ENCODE data around the gene TBC1D2.

The TBC1D2 gene

GRCh38 chr9:98254228-98255060, 1.0 kb downstream of the TBC1D2 start:
- no peak for TF ChIP-seq CTCF (IDR thresholded peaks at IDR 0.05; ENCODE audit: low read length, missing control alignments)
- no peak for DNase-seq (ENCODE audit: low read depth)
- H3K4me3 ChIP-seq (replicated peaks; ENCODE audit: low read depth, low read length) = peak overlapping the region; percentile 94

GRCh38 chr9:98253565-98253964, 1.9 kb downstream of the TBC1D2 start:
- no peak for DNase-seq (ENCODE audit: low read depth)
- peak overlapping the region; percentile 94 for H3K4me3 ChIP-seq (replicated peaks; ENCODE audit: low read depth, low read length)

GRCh38 chr9:98251551-98251950, 3.9 kb downstream of the TBC1D2 start:
- no peak for TF ChIP-seq CTCF (IDR thresholded peaks at IDR 0.05; ENCODE audit: low read length, missing control alignments)
- DNase-seq (ENCODE audit: low read depth) = peak; percentile 74
- no peak overlapping the region for H3K4me3 ChIP-seq (replicated peaks; ENCODE audit: low read depth, low read length)

More at GRCh38 chr9:98253565-98253964, 1.9 kb downstream of the TBC1D2 start:
- TF ChIP-seq CTCF (IDR thresholded peaks at IDR 0.05; ENCODE audit: low read length, missing control alignments) = no peak

- DNase-seq (ENCODE audit: low read depth) = no peak
- TF ChIP-seq CTCF (IDR thresholded peaks at IDR 0.05; ENCODE audit: low read length, missing control alignments) = no peak
- H3K4me3 ChIP-seq (replicated peaks; ENCODE audit: low read depth, low read length) = no peak overlapping the region
Measured at GRCh38 chr9:98249771-98250170, 5.7 kb downstream of the TBC1D2 start.

GRCh38 chr9:98248737-98249474, 6.5 kb downstream of the TBC1D2 start:
- no peak for TF ChIP-seq CTCF (IDR thresholded peaks at IDR 0.05; ENCODE audit: low read length, missing control alignments)
- peak; percentile 97 for DNase-seq (ENCODE audit: low read depth)
- H3K4me3 ChIP-seq (replicated peaks; ENCODE audit: low read depth, low read length) = no peak overlapping the region

- no peak overlapping the region for H3K4me3 ChIP-seq (replicated peaks; ENCODE audit: low read depth, low read length)
- no peak for TF ChIP-seq CTCF (IDR thresholded peaks at IDR 0.05; ENCODE audit: low read length, missing control alignments)
- DNase-seq (ENCODE audit: low read depth) = no peak
Measured at GRCh38 chr9:98247831-98248657, 7.4 kb downstream of the TBC1D2 start.

Data from fibroblast of pulmonary artery (primary cell).